OCI-LY1 (cell line): ENCODE results near the gene INPP4A.

Source experiments
- H2AFZ ChIP-seq: fragments of 200-600 bp; sonication (generic), shearing (Covaris generic); 2 replicates; pipeline ENCODE4 v1.6.0; 2014; ENCODE audit warnings: antibody characterized with exemption, mild to moderate bottlenecking, low read length
- H3F3A ChIP-seq: fragments of 200-600 bp; sonication (generic), shearing (Covaris generic); 2 replicates; pipeline ENCODE4 v1.6.0; 2014; ENCODE audit warnings: mild to moderate bottlenecking, antibody characterized with exemption, low read length, moderate library complexity; ENCODE audit not compliant: insufficient read depth
- H3K27ac ChIP-seq: fragments of 200-600 bp; sonication (generic); 2 replicates; pipeline ENCODE4 v1.5.1; 2014; ENCODE audit warnings: low read length, mixed run types, mild to moderate bottlenecking, low read depth; ENCODE audit not compliant: poor library complexity, severe bottlenecking
- H3K27me3 ChIP-seq: fragments of 200-600 bp; sonication (generic); 2 replicates; pipeline ENCODE4 v1.6.0; 2014; ENCODE audit warnings: antibody characterized with exemption, mild to moderate bottlenecking, low read length, moderate library complexity; ENCODE audit not compliant: insufficient read depth
- H3K36me3 ChIP-seq: fragments of 200-600 bp; sonication (generic); 2 replicates; pipeline ENCODE4 v1.6.1; 2014; ENCODE audit warnings: mild to moderate bottlenecking, antibody characterized with exemption, low read length, moderate library complexity, mixed read lengths; ENCODE audit not compliant: insufficient read depth
- H3K4me1 ChIP-seq: fragments of 200-600 bp; sonication (generic); 2 replicates; pipeline ENCODE4 v1.5.1; 2014; ENCODE audit warnings: mild to moderate bottlenecking, low read length, moderate library complexity; ENCODE audit not compliant: insufficient read depth, severe bottlenecking
- H3K4me2 ChIP-seq: fragments of 200-600 bp; sonication (generic), shearing (Covaris generic); 2 replicates; pipeline ENCODE4 v1.6.1; 2014; ENCODE audit warnings: low read length
- H3K4me3 ChIP-seq: fragments of 200-600 bp; sonication (generic); 2 replicates; pipeline ENCODE4 v1.5.1; 2014; ENCODE audit warnings: low read length, low read depth, mild to moderate bottlenecking, mixed read lengths; ENCODE audit not compliant: poor library complexity, severe bottlenecking
- H3K79me2 ChIP-seq: fragments of 200-600 bp; shearing (Covaris generic); 2 replicates; pipeline ENCODE4 v1.6.1; 2016; ENCODE audit warnings: mixed run types, low read length, mixed read lengths; ENCODE audit not compliant: insufficient read depth
- H3K9ac ChIP-seq: fragments of 200-600 bp; sonication (generic), shearing (Covaris generic); 2 replicates; pipeline ENCODE4 v1.6.1; 2014; ENCODE audit warnings: mild to moderate bottlenecking, low read length, mixed read lengths
- H3K9me2 ChIP-seq: fragments of 200-600 bp; sonication (generic), shearing (Covaris generic); 2 replicates; pipeline ENCODE4 v1.6.1; 2014; ENCODE audit warnings: low read depth, mild to moderate bottlenecking, low read length, mixed read lengths
- H3K9me3 ChIP-seq: fragments of 200-600 bp; shearing (Covaris generic); 2 replicates; pipeline ENCODE4 v1.6.1; 2014; ENCODE audit warnings: low read length, mixed read lengths
- H4K20me1 ChIP-seq: fragments of 200-600 bp; sonication (generic), shearing (Covaris generic); 2 replicates; pipeline ENCODE4 v1.6.0; 2016; ENCODE audit warnings: mild to moderate bottlenecking, low read length; ENCODE audit not compliant: insufficient read depth
- CTCF ChIP-seq: fragments of 200-600 bp; sonication (generic), shearing (Covaris generic); IDR thresholded peaks from 2 replicates; pipeline ENCODE4 v1.5.1; 2017; ENCODE audit warnings: mild to moderate bottlenecking, antibody characterized with exemption, low read length, moderate library complexity, mixed read lengths
- EZH2 ChIP-seq: fragments of 200-600 bp; sonication (generic), shearing (Covaris generic); IDR thresholded peaks from 2 replicates; pipeline ENCODE4 v1.8.0; 2017; ENCODE audit warnings: borderline replicate concordance, mixed run types, mild to moderate bottlenecking, antibody characterized with exemption, low read length, moderate library complexity, mixed read lengths

Gene INPP4A

GRCh38 chr2:98570356-98570755 is 125.7 kb downstream of the INPP4A start:
- H3K36me3 ChIP-seq: no peaks in the 10 kb centered on the region
- H2AFZ ChIP-seq: no peak overlapping the region
- H3K9me2 ChIP-seq: no peaks in the 10 kb centered on the region
- no peak overlapping the region for H3K27ac ChIP-seq
- no peak overlapping the region for H3K4me3 ChIP-seq
- H3K9me3 ChIP-seq: no peaks in the 10 kb centered on the region
- no peaks in the 10 kb centered on the region for H4K20me1 ChIP-seq
- H3K4me2 ChIP-seq: no peak overlapping the region
- H3K9ac ChIP-seq: no peak overlapping the region
- H3F3A ChIP-seq: no peaks in the 10 kb centered on the region
- H3K79me2 ChIP-seq: no peaks in the 10 kb centered on the region
- no peaks in the 10 kb centered on the region for H3K4me1 ChIP-seq
- TF ChIP-seq EZH2: no peak
- TF ChIP-seq CTCF: no peak
- no peaks in the 10 kb centered on the region for H3K27me3 ChIP-seq

- H3K9me2 ChIP-seq: no peaks in the 10 kb centered on the region
- no peak overlapping the region for H3K4me3 ChIP-seq
- no peak overlapping the region for H3K27ac ChIP-seq
- H4K20me1 ChIP-seq: no peaks in the 10 kb centered on the region
- H3K36me3 ChIP-seq: no peaks in the 10 kb centered on the region
- H3K9ac ChIP-seq: no peak overlapping the region
- H3K79me2 ChIP-seq: no peaks in the 10 kb centered on the region
- no peak overlapping the region for H3K4me2 ChIP-seq
- H2AFZ ChIP-seq: no peak overlapping the region
- no peaks in the 10 kb centered on the region for H3K4me1 ChIP-seq
- TF ChIP-seq EZH2 (no peak), CTCF (no peak)
- H3K27me3 ChIP-seq: no peaks in the 10 kb centered on the region
- no peaks in the 10 kb centered on the region for H3K9me3 ChIP-seq
- H3F3A ChIP-seq: no peaks in the 10 kb centered on the region
Observed at GRCh38 chr2:98571121-98571701, 126.6 kb downstream of the INPP4A start.

GRCh38 chr2:98571796-98572195 is 127.1 kb downstream of the INPP4A start:
- Histone ChIP-seq H3K79me2 (no peaks in the 10 kb centered on the region), H3K4me1 (no peaks in the 10 kb centered on the region), H3K36me3 (no peaks in the 10 kb centered on the region), H3K9ac (no peak overlapping the region), H4K20me1 (no peaks in the 10 kb centered on the region), H3K27me3 (no peaks in the 10 kb centered on the region), H3F3A (no peaks in the 10 kb centered on the region), H3K9me3 (no peaks in the 10 kb centered on the region), H2AFZ (no peak overlapping the region), H3K4me3 (no peak overlapping the region), H3K9me2 (no peaks in the 10 kb centered on the region), H3K4me2 (no peak overlapping the region), H3K27ac (no peak overlapping the region)
- TF ChIP-seq CTCF: no peak
- no peak for TF ChIP-seq EZH2
